VCaP (cell line): ENCODE measurements around the gene CLDN15.
A peak's percentile ranks its signal among the peaks of the same experiment; 100 is the strongest.
"Not testable (repeated sequence)": the region's sequence is repeated elsewhere in the genome, so short reads cannot be mapped to it uniquely, and the experiment has no call there.

ENCODE experiments used
- H3K27ac ChIP-seq: fragments of 450-650 bp; 2 replicates; pipeline ENCODE4 v1.5.1; 2017
- CTCF ChIP-seq: fragments of 450-650 bp; conservative IDR thresholded peaks from 2 replicates; pipeline ENCODE4 v1.5.1; 2017; ENCODE audit warnings: mild to moderate bottlenecking, moderate library complexity

CLDN15 gene

GRCh38 chr7:101271021-101271420 is 33.4 kb upstream of the CLDN15 start:
- TF ChIP-seq CTCF = no peak
- no peak overlapping the region for H3K27ac ChIP-seq

- H3K27ac ChIP-seq = no peak overlapping the region
- no peak for TF ChIP-seq CTCF
These were observed 32.1 kb upstream of the CLDN15 start for GRCh38 chr7:101269664-101270063.

- TF ChIP-seq CTCF = no peak
- H3K27ac ChIP-seq = no peak overlapping the region
These were observed 28.3 kb upstream of the CLDN15 start for GRCh38 chr7:101265622-101266516.

- H3K27ac ChIP-seq = not testable (repeated sequence)
These were observed 26.6 kb upstream of the CLDN15 start for GRCh38 chr7:101264102-101264706.

GRCh38 chr7:101258243-101258731 is 20.7 kb upstream of the CLDN15 start:
- TF ChIP-seq CTCF = no peak
- H3K27ac ChIP-seq = no peak overlapping the region

GRCh38 chr7:101255796-101256195 is 18.2 kb upstream of the CLDN15 start:
- no peak overlapping the region for H3K27ac ChIP-seq
- no peak for TF ChIP-seq CTCF

- H3K27ac ChIP-seq = peak overlapping the region; percentile 79
These were observed 15.6 kb upstream of the CLDN15 start for GRCh38 chr7:101253199-101253598.

GRCh38 chr7:101251871-101252659 is 14.5 kb upstream of the CLDN15 start:
- no peak for TF ChIP-seq CTCF
- H3K27ac ChIP-seq = peak overlapping the region; percentile 79
